ENCODE data around the gene CARD10. TPM values are rescaled to one million over a fixed set of nuclear protein-coding genes. Genes with fewer than 3 reads are reported as not detected.

The CARD10 gene
- total and polyA plus RNA-seq, 2 of the 13 experiments (the other 11 are each of a cell fraction or from before 2014, with no cell fraction given) = 35.2 to 55.8 TPM

DNA sequence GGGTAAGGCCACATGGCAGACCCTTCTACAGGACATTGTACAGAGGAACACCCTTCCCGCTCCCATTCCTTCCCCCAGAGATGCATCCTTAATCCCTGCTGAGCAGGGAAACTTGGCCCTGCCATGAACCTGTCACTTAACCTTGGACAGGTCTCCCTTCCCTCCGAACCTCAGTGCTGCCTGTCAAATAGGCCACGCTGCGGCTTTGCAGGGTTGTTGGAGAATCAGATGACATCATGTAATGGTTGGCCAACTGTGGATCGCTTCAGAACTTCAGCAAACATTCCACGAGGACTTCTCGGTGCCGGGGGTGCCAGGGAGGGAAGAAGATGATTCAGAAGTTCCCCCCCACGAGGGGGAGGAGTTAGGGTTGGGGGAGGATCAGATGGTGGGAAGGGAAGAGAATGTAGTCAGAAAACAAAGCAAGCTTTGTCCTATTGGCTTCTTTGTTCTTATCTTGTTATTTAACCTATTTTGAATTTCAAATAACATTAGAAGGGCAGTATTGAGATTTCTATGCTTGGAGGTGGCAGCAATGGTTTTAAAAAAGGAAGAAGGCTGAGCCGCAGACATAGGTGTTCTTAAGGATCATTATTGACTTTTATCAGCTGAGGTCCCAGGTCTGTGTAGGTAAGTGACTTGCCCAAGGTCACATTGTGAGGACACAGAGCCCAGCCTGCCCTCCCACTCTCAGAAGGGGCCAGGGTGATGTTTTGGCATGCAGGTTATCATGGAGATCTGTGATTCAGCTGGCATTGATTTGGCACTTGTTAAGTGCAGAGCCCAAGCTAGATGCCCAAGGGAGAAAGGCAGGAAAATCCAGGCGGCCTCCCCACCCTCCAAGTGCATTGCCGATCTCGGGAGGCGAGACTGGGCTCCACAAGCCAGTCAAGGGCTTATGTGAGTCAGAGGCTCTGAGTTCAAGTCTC, 44.2 kb upstream of the CARD10 start (continued):
- TF ChIP-seq, protein P1, sequence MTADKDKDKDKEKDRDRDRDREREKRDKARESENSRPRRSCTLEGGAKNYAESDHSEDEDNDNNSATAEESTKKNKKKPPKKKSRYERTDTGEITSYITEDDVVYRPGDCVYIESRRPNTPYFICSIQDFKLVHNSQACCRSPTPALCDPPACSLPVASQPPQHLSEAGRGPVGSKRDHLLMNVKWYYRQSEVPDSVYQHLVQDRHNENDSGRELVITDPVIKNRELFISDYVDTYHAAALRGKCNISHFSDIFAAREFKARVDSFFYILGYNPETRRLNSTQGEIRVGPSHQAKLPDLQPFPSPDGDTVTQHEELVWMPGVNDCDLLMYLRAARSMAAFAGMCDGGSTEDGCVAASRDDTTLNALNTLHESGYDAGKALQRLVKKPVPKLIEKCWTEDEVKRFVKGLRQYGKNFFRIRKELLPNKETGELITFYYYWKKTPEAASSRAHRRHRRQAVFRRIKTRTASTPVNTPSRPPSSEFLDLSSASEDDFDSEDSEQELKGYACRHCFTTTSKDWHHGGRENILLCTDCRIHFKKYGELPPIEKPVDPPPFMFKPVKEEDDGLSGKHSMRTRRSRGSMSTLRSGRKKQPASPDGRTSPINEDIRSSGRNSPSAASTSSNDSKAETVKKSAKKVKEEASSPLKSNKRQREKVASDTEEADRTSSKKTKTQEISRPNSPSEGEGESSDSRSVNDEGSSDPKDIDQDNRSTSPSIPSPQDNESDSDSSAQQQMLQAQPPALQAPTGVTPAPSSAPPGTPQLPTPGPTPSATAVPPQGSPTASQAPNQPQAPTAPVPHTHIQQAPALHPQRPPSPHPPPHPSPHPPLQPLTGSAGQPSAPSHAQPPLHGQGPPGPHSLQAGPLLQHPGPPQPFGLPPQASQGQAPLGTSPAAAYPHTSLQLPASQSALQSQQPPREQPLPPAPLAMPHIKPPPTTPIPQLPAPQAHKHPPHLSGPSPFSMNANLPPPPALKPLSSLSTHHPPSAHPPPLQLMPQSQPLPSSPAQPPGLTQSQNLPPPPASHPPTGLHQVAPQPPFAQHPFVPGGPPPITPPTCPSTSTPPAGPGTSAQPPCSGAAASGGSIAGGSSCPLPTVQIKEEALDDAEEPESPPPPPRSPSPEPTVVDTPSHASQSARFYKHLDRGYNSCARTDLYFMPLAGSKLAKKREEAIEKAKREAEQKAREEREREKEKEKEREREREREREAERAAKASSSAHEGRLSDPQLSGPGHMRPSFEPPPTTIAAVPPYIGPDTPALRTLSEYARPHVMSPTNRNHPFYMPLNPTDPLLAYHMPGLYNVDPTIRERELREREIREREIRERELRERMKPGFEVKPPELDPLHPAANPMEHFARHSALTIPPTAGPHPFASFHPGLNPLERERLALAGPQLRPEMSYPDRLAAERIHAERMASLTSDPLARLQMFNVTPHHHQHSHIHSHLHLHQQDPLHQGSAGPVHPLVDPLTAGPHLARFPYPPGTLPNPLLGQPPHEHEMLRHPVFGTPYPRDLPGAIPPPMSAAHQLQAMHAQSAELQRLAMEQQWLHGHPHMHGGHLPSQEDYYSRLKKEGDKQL (CRISPR knock-in tag; IDR thresholded peaks at IDR 0.05; ENCODE audit: low read depth) = no peak
- TF ChIP-seq FOXM1 (CRISPR knock-in tag; IDR thresholded peaks at IDR 0.05) = no peak
- TF ChIP-seq ZNF510 (CRISPR knock-in tag; IDR thresholded peaks at IDR 0.05; ENCODE audit: low read depth) = no peak
- peak; percentile 72 for TF ChIP-seq TBX2 (CRISPR knock-in tag; IDR thresholded peaks at IDR 0.05; ENCODE audit: borderline replicate concordance)
- no peak for TF ChIP-seq ZNF343 (CRISPR knock-in tag; IDR thresholded peaks at IDR 0.05)
- TF ChIP-seq MAZ (IDR thresholded peaks at IDR 0.05; ENCODE audit: borderline replicate concordance, low read depth, low read length) = peak; percentile 56; the same call in 1 of the 2 replicates
- peak; percentile 27; the same call in 1 of the 2 replicates for TF ChIP-seq MAZ (CRISPR knock-in tag; IDR thresholded peaks at IDR 0.05; ENCODE audit: low read depth)
- TF ChIP-seq, protein P2, sequence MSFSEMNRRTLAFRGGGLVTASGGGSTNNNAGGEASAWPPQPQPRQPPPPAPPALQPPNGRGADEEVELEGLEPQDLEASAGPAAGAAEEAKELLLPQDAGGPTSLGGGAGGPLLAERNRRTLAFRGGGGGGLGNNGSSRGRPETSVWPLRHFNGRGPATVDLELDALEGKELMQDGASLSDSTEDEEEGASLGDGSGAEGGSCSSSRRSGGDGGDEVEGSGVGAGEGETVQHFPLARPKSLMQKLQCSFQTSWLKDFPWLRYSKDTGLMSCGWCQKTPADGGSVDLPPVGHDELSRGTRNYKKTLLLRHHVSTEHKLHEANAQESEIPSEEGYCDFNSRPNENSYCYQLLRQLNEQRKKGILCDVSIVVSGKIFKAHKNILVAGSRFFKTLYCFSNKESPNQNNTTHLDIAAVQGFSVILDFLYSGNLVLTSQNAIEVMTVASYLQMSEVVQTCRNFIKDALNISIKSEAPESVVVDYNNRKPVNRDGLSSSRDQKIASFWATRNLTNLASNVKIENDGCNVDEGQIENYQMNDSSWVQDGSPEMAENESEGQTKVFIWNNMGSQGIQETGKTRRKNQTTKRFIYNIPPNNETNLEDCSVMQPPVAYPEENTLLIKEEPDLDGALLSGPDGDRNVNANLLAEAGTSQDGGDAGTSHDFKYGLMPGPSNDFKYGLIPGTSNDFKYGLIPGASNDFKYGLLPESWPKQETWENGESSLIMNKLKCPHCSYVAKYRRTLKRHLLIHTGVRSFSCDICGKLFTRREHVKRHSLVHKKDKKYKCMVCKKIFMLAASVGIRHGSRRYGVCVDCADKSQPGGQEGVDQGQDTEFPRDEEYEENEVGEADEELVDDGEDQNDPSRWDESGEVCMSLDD (CRISPR knock-in tag; IDR thresholded peaks at IDR 0.05; ENCODE audit: borderline replicate concordance) = no peak
- TF ChIP-seq ZNF652 (CRISPR knock-in tag; IDR thresholded peaks at IDR 0.05; ENCODE audit: borderline replicate concordance, low read depth) = no peak
- TF ChIP-seq, protein P3, sequence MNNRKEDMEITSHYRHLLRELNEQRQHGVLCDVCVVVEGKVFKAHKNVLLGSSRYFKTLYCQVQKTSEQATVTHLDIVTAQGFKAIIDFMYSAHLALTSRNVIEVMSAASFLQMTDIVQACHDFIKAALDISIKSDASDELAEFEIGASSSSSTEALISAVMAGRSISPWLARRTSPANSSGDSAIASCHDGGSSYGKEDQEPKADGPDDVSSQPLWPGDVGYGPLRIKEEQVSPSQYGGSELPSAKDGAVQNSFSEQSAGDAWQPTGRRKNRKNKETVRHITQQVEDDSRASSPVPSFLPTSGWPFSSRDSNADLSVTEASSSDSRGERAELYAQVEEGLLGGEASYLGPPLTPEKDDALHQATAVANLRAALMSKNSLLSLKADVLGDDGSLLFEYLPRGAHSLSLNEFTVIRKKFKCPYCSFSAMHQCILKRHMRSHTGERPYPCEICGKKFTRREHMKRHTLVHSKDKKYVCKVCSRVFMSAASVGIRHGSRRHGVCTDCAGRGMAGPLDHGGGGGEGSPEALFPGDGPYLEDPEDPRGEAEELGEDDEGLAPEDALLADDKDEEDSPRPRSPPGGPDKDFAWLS (CRISPR knock-in tag; IDR thresholded peaks at IDR 0.05; ENCODE audit: borderline replicate concordance) = no peak
- TF ChIP-seq WIZ (CRISPR knock-in tag; IDR thresholded peaks at IDR 0.05) = no peak
- no peak for TF ChIP-seq ZSCAN29 (CRISPR knock-in tag; conservative IDR thresholded peaks at IDR 0.05)
- peak; percentile 90; the same call in 2 of the 3 replicates for TF ChIP-seq MXI1 (IDR thresholded peaks at IDR 0.05; ENCODE audit: borderline replicate concordance, low read depth, low read length)
- TF ChIP-seq, protein P4, sequence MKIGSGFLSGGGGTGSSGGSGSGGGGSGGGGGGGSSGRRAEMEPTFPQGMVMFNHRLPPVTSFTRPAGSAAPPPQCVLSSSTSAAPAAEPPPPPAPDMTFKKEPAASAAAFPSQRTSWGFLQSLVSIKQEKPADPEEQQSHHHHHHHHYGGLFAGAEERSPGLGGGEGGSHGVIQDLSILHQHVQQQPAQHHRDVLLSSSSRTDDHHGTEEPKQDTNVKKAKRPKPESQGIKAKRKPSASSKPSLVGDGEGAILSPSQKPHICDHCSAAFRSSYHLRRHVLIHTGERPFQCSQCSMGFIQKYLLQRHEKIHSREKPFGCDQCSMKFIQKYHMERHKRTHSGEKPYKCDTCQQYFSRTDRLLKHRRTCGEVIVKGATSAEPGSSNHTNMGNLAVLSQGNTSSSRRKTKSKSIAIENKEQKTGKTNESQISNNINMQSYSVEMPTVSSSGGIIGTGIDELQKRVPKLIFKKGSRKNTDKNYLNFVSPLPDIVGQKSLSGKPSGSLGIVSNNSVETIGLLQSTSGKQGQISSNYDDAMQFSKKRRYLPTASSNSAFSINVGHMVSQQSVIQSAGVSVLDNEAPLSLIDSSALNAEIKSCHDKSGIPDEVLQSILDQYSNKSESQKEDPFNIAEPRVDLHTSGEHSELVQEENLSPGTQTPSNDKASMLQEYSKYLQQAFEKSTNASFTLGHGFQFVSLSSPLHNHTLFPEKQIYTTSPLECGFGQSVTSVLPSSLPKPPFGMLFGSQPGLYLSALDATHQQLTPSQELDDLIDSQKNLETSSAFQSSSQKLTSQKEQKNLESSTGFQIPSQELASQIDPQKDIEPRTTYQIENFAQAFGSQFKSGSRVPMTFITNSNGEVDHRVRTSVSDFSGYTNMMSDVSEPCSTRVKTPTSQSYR (CRISPR knock-in tag; IDR thresholded peaks at IDR 0.05; ENCODE audit: borderline replicate concordance) = peak; percentile 74; the same call in 1 of the 2 replicates
- TF ChIP-seq NFE2L1 (CRISPR knock-in tag; IDR thresholded peaks at IDR 0.05; ENCODE audit: borderline replicate concordance) = no peak

All from HepG2 (cell line).